Measurements from ENCODE around the gene ADAMTS3. TPM values are rescaled to one million over a fixed set of nuclear protein-coding genes. Genes with fewer than 3 reads are reported as not detected.

ADAMTS3 gene
- total and polyA plus RNA-seq, 2 experiments from 2014 or later = 1.2 to 3.7 TPM

DNA sequence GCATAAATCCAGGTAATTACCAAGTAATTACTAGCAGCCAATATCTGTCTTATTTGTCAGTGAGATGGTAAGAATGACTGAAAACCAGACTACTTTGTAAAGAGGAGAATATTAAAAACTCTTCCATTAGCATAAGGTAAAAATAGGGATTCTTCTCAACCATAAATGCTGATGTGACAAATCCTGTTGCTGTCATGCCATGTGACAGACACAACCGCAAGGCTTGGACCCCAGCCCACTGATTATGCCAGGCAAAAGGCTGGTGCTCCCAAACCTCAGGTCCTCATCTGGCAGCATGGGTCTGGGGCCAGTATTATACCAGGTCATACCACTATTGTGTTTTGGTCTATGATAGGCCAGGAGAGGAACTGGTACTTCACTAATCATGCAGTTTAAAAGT lies 181.1 kb downstream of the ADAMTS3 start:
- Mint-ChIP-seq H3K9me3 (no peaks in the 10 kb centered on the region), H3K4me1 (no peaks in the 10 kb centered on the region), H3K4me3 (no peak overlapping the region), H3K27me3 (ENCODE audit: insufficient read depth, low read depth, poor library complexity) (no peaks in the 10 kb centered on the region), H3K36me3 (ENCODE audit: low read depth) (no peaks in the 10 kb centered on the region), H3K27ac (no peak overlapping the region; the same call in 1 of the 2 replicates)
- no peak overlapping the region for H3K4me3 ChIP-seq
- ATAC-seq (no peak), DNase-seq (ENCODE audit: low spot score) (no peak)
- H4K20me1 ChIP-seq (replicated peaks; ENCODE audit: insufficient read depth) = no peaks in the 10 kb centered on the region
- H3K4me1 ChIP-seq (ENCODE audit: insufficient read depth) = no peaks in the 10 kb centered on the region
- TF ChIP-seq, protein P1, sequence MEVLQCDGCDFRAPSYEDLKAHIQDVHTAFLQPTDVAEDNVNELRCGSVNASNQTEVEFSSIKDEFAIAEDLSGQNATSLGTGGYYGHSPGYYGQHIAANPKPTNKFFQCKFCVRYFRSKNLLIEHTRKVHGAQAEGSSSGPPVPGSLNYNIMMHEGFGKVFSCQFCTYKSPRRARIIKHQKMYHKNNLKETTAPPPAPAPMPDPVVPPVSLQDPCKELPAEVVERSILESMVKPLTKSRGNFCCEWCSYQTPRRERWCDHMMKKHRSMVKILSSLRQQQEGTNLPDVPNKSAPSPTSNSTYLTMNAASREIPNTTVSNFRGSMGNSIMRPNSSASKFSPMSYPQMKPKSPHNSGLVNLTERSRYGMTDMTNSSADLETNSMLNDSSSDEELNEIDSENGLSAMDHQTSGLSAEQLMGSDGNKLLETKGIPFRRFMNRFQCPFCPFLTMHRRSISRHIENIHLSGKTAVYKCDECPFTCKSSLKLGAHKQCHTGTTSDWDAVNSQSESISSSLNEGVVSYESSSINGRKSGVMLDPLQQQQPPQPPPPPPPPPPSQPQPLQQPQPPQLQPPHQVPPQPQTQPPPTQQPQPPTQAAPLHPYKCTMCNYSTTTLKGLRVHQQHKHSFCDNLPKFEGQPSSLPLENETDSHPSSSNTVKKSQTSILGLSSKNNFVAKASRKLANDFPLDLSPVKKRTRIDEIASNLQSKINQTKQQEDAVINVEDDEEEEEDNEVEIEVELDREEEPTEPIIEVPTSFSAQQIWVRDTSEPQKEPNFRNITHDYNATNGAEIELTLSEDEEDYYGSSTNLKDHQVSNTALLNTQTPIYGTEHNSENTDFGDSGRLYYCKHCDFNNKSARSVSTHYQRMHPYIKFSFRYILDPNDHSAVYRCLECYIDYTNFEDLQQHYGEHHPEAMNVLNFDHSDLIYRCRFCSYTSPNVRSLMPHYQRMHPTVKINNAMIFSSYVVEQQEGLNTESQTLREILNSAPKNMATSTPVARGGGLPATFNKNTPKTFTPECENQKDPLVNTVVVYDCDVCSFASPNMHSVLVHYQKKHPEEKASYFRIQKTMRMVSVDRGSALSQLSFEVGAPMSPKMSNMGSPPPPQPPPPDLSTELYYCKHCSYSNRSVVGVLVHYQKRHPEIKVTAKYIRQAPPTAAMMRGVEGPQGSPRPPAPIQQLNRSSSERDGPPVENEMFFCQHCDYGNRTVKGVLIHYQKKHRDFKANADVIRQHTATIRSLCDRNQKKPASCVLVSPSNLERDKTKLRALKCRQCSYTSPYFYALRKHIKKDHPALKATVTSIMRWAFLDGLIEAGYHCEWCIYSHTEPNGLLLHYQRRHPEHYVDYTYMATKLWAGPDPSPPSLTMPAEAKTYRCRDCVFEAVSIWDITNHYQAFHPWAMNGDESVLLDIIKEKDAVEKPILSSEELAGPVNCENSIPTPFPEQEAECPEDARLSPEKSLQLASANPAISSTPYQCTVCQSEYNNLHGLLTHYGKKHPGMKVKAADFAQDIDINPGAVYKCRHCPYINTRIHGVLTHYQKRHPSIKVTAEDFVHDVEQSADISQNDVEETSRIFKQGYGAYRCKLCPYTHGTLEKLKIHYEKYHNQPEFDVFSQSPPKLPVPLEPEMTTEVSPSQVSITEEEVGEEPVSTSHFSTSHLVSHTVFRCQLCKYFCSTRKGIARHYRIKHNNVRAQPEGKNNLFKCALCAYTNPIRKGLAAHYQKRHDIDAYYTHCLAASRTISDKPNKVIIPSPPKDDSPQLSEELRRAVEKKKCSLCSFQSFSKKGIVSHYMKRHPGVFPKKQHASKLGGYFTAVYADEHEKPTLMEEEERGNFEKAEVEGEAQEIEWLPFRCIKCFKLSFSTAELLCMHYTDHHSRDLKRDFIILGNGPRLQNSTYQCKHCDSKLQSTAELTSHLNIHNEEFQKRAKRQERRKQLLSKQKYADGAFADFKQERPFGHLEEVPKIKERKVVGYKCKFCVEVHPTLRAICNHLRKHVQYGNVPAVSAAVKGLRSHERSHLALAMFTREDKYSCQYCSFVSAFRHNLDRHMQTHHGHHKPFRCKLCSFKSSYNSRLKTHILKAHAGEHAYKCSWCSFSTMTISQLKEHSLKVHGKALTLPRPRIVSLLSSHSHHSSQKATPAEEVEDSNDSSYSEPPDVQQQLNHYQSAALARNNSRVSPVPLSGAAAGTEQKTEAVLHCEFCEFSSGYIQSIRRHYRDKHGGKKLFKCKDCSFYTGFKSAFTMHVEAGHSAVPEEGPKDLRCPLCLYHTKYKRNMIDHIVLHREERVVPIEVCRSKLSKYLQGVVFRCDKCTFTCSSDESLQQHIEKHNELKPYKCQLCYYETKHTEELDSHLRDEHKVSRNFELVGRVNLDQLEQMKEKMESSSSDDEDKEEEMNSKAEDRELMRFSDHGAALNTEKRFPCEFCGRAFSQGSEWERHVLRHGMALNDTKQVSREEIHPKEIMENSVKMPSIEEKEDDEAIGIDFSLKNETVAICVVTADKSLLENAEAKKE (CRISPR knock-in tag; IDR thresholded peaks at IDR 0.05) = no peak
- no peak for TF ChIP-seq EZH2phosphoT487 (IDR thresholded peaks at IDR 0.05; ENCODE audit: unreplicated experiment)
- TF ChIP-seq CREB1 (CRISPR knock-in tag; IDR thresholded peaks at IDR 0.05; ENCODE audit: low read depth) = no peak
- TF ChIP-seq JUNB (IDR thresholded peaks at IDR 0.05; ENCODE audit: unreplicated experiment) = no peak
- TF ChIP-seq POLR2AphosphoS5 (IDR thresholded peaks at IDR 0.05; ENCODE audit: low read depth) = no peak
- no peak for TF ChIP-seq EZH2 (IDR thresholded peaks at IDR 0.05; ENCODE audit: low read depth, unreplicated experiment)
- TF ChIP-seq, protein P2, sequence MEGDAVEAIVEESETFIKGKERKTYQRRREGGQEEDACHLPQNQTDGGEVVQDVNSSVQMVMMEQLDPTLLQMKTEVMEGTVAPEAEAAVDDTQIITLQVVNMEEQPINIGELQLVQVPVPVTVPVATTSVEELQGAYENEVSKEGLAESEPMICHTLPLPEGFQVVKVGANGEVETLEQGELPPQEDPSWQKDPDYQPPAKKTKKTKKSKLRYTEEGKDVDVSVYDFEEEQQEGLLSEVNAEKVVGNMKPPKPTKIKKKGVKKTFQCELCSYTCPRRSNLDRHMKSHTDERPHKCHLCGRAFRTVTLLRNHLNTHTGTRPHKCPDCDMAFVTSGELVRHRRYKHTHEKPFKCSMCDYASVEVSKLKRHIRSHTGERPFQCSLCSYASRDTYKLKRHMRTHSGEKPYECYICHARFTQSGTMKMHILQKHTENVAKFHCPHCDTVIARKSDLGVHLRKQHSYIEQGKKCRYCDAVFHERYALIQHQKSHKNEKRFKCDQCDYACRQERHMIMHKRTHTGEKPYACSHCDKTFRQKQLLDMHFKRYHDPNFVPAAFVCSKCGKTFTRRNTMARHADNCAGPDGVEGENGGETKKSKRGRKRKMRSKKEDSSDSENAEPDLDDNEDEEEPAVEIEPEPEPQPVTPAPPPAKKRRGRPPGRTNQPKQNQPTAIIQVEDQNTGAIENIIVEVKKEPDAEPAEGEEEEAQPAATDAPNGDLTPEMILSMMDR (conservative IDR thresholded peaks at IDR 0.05; ENCODE audit: low read depth in 2 of 2) = no peak
- TF ChIP-seq ZNF331 (CRISPR knock-in tag; IDR thresholded peaks at IDR 0.05; ENCODE audit: low read depth) = no peak
- TF ChIP-seq STAT1 (IDR thresholded peaks at IDR 0.05; ENCODE audit: unreplicated experiment) = no peak
- H3K9me2 ChIP-seq (ENCODE audit: insufficient read depth) = no peaks in the 10 kb centered on the region
- H3K27me3 ChIP-seq (ENCODE audit: insufficient read depth) = no peaks in the 10 kb centered on the region
- no peaks in the 10 kb centered on the region for H3K79me2 ChIP-seq (replicated peaks; ENCODE audit: insufficient read depth)
- no peak overlapping the region for H2AFZ ChIP-seq
- H3K27ac ChIP-seq (ENCODE audit: low read depth) = no peak overlapping the region
- H3F3A ChIP-seq (replicated peaks; ENCODE audit: low read depth) = no peaks in the 10 kb centered on the region
- no peak overlapping the region for H3K4me2 ChIP-seq
- H3K36me3 ChIP-seq (ENCODE audit: insufficient read depth) = no peaks in the 10 kb centered on the region
